A204.1 (cell line): ENCODE measurements around the gene AJM1.
"Not testable (repeated sequence)": the region's sequence is repeated elsewhere in the genome, so short reads cannot be mapped to it uniquely, and the experiment has no call there.

Experiments used
- FAIRE-seq: peaks from 2 replicates; lab custom pipeline; 2012; peaks lifted over from hg19 to GRCh38; lab: Jason Lieb, UNC

AJM1 gene

GRCh38 chr9:136842380-136842948, at the start of gene AJM1:
Gene AJM1, plus strand, starts transcription at chr9:136842478. Its CDS starts 1,937 bp downstream, at chr9:136844415.
- not testable (repeated sequence) for FAIRE-seq

GRCh38 chr9:136793086-136793946, 49.0 kb upstream of the AJM1 start:
- FAIRE-seq = no peak

GRCh38 chr9:136794281-136794999, 47.8 kb upstream of the AJM1 start:
- FAIRE-seq = no peak

- no peak for FAIRE-seq
Observed at GRCh38 chr9:136795000-136795348, 47.3 kb upstream of the AJM1 start.

GRCh38 chr9:136796238-136796774, 46.0 kb upstream of the AJM1 start, which contains the start of gene CCDC183:
Gene CCDC183, plus strand, starts transcription at chr9:136796338. Its CDS starts 60 bp downstream, at chr9:136796398.
- no peak for FAIRE-seq

- not testable (repeated sequence) for FAIRE-seq
Observed at GRCh38 chr9:136796775-136797347, 45.4 kb upstream of the AJM1 start.

- FAIRE-seq = no peak
Observed at GRCh38 chr9:136798708-136799078, 43.6 kb upstream of the AJM1 start.

GRCh38 chr9:136799079-136799853, 43.0 kb upstream of the AJM1 start:
- no peak for FAIRE-seq

GRCh38 chr9:136799854-136800657, 42.2 kb upstream of the AJM1 start:
- FAIRE-seq = no peak

- FAIRE-seq = no peak
Observed at GRCh38 chr9:136802321-136802720, 40.0 kb upstream of the AJM1 start.

GRCh38 chr9:136803009-136803550, 39.2 kb upstream of the AJM1 start:
- not testable (repeated sequence) for FAIRE-seq

- FAIRE-seq = no peak
Observed at GRCh38 chr9:136803551-136804508, 38.4 kb upstream of the AJM1 start.

GRCh38 chr9:136804509-136805206, 37.6 kb upstream of the AJM1 start:
- FAIRE-seq = no peak

GRCh38 chr9:136805207-136805740, 37.0 kb upstream of the AJM1 start:
- FAIRE-seq = no peak

- FAIRE-seq = no peak
Observed at GRCh38 chr9:136806067-136806466, 36.2 kb upstream of the AJM1 start.

- no peak for FAIRE-seq
Observed at GRCh38 chr9:136806631-136807201, 35.6 kb upstream of the AJM1 start.

- no peak for FAIRE-seq
Observed at GRCh38 chr9:136807281-136808074, 34.8 kb upstream of the AJM1 start, which contains the start of gene RABL6. Gene RABL6, plus strand, starts transcription at chr9:136807948. Its CDS starts 249 bp downstream, at chr9:136808197.
